Dendritic cell treated with granulocyte-macrophage colony-stimulating factor and Interleukin-4, amounts not matched to agents 40 ng/mL and 50 ng/mL, for 4 days (primary cell): Measurements from ENCODE around the gene JARID2.

ENCODE experiments used
- H3K27ac Mint-ChIP-seq: one replicate; pipeline ENCODE4 v1.8.0; 2022; ENCODE audit warnings: mild to moderate bottlenecking, mixed read lengths
- H3K27me3 Mint-ChIP-seq: one replicate; pipeline ENCODE4 v1.8.0; 2022; ENCODE audit warnings: mild to moderate bottlenecking, mixed read lengths
- H3K36me3 Mint-ChIP-seq: one replicate; pipeline ENCODE4 v1.8.0; 2022; ENCODE audit warnings: low read depth, mixed read lengths
- H3K4me1 Mint-ChIP-seq: one replicate; pipeline ENCODE4 v1.8.0; 2022; ENCODE audit warnings: low read depth, mixed read lengths
- H3K4me3 Mint-ChIP-seq: one replicate; pipeline ENCODE4 v1.8.0; 2022; ENCODE audit warnings: mild to moderate bottlenecking, moderate library complexity, mixed read lengths
- H3K9me3 Mint-ChIP-seq: one replicate; pipeline ENCODE4 v1.8.0; 2022; ENCODE audit warnings: mixed read lengths
- intact Hi-C: fragments of 100-400 bp; cut with micrococcal nuclease; formaldehyde crosslinking; loops from one replicate; pipeline ENCODE4 v1.15.0; 2022

JARID2 gene

DNA sequence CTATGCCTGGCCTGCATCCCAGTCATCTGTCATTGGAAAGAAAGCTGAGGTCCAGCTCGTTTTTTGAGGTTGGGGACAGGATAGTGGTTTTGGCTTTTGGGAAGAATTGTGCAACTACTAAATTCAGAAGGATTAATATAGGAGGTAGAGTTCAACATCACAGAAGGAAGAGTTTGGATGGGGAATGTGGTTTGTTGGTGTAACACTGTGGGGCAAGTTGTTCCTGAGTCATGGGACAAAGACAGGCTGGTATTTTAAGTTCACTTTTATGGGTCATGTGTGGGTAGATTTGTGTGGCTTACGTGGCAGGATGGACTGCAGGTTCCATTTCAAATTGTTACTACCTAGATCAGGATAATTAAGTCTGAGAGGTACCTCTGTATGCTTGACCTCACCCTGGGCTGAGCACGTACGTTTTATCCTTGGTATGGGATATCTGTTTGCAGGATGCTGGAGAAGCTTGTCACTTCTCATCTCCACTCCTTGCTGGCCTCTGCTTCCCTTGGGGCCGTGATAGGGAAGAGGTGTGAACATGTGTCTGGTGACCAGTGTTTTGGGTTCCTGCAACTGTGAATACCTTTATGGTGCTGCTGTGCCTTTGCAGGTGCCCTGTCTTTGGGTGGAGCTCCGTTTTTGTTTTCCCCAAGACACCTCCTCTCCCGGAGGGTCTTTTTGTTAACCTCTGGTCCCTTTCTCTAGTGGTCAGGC, 177.6 kb downstream of the JARID2 start:
- H3K27ac Mint-ChIP-seq, result no peak overlapping the region
- H3K36me3 Mint-ChIP-seq, result peaks cover 48% of the 10 kb centered on the region
- no peaks in the 10 kb centered on the region for H3K27me3 Mint-ChIP-seq
- H3K4me1 Mint-ChIP-seq, result peaks cover 79% of the 10 kb centered on the region
- H3K4me3 Mint-ChIP-seq, result no peak overlapping the region
- intact Hi-C loops, result no loop called here
- peaks cover 6% of the 10 kb centered on the region for H3K9me3 Mint-ChIP-seq

DNA sequence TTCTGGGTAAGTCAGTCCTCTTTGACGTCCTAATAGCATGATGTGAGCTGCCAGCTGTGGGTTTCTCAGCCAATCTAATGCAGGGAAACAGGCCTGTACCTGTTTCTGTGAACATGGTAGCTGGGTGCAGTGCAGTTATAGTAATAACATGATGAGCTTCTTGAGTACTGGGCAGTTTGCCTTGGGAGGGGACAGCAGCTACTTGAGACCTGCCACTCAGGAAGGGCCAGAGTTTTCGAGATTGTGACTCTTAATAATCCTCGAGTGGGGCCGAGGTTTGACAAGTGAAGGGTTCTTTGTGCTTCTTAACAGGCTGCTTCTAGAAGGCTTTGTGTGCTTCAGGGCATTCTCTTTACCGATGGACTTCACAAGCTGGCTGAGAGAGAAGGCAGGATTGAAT, 180.1 kb downstream of the JARID2 start:
- H3K4me1 Mint-ChIP-seq, result peaks cover 96% of the 10 kb centered on the region

DNA sequence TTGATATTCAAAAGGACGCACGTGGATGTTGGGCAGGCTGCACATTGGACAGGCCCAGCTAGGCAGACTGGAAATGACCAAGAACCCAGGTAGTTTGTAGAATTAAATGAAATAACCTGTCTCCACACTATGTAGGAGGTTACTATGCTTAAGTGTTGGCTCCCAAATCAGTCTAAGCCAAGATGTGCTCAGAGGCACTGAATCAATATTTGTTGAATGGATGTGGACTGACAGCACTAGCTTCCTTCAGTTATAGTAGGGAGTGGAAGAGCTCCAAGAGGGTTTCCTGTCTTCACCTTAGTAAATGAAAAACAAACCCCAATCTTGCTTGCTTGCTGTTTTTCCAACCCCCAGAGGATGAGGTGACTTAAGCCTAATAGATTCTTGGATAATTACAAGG, 180.5 kb downstream of the JARID2 start:
- H3K27ac Mint-ChIP-seq, result peak overlapping the region; percentile 77
- H3K27me3 Mint-ChIP-seq, result no peaks in the 10 kb centered on the region

More for the DNA sequence above, 180.1 kb downstream of the JARID2 start:
- Mint-ChIP-seq H3K27me3 (no peaks in the 10 kb centered on the region), H3K4me3 (no peak overlapping the region), H3K27ac (peak overlapping the region; percentile 77), H3K9me3 (no peaks in the 10 kb centered on the region), H3K36me3 (peaks cover 39% of the 10 kb centered on the region)
- intact Hi-C loops, result loop anchor here (2.0 kb wide), 1 partner anchor 15 kb away; no protein-coding TSS in a partner anchor

DNA sequence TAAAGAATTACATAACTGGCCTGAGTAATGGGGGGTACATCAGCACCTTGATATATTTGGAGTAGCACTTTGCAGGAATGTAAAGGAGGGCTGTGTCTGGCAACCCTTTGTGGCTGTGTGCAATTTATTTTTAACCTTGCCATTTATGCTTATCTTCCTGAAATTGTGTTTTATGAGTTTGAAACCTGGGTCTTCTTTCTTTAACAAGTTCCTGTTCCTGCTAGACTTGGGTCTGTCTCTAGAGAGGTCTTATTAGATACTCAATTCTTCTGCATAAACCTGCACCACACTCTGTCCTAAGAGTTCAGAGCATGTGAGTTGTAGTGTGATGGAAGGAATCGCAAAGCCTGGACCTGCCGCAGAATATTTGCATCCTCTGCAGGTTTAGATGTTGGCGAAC, 181.0 kb downstream of the JARID2 start:
- Mint-ChIP-seq H3K27ac (peak overlapping the region; percentile 77), H3K9me3 (no peaks in the 10 kb centered on the region), H3K4me3 (peak overlapping the region; percentile 5), H3K4me1 (peaks cover 95% of the 10 kb centered on the region), H3K27me3 (no peaks in the 10 kb centered on the region), H3K36me3 (peaks cover 39% of the 10 kb centered on the region)
- intact Hi-C loops, result loop anchor here (2.0 kb wide), 1 partner anchor 14 kb away; no protein-coding TSS in a partner anchor

More for the DNA sequence above, 180.5 kb downstream of the JARID2 start:
- peaks cover 97% of the 10 kb centered on the region for H3K4me1 Mint-ChIP-seq
- intact Hi-C loops, result loop anchor here (2.0 kb wide), 1 partner anchor 14 kb away; no protein-coding TSS in a partner anchor
- peaks cover 39% of the 10 kb centered on the region for H3K36me3 Mint-ChIP-seq
- H3K9me3 Mint-ChIP-seq, result no peaks in the 10 kb centered on the region
- no peak overlapping the region for H3K4me3 Mint-ChIP-seq

DNA sequence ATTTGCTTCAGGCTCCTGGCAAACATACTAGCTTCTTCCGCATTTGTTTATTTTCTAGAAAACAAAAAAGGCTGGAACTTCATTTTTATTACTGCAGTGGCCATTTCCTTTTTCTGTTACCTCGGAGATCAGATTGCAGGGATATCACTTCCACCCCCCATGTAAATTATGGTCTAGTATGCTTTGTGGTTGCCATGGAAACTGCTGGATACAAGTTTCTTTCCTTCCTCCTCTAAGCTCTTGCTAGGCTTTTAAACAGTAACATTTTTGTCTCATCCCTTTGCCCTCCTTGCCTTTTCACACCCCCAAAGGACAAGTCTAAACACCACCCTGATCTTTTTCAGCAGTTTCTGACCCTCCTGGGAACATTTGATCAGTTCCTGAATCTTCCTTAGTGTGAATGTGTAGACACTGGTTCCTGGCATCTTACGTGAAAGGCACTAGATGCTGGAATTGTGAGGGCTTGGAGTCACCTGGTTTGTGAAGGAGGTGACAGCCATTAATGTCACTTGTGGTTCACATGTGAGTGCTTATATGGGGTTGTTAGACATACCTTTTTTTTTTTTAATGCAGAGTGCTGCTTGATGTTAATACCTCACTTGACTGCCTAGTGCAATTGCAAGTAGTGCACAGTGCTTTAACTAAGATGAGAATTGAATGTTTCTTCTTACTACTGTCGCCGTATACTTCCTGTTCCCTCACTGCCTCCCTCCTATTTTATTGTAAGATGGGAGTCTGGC, 181.6 kb downstream of the JARID2 start:
- peaks cover 34% of the 10 kb centered on the region for H3K36me3 Mint-ChIP-seq
- intact Hi-C loops, result loop anchor here (2.0 kb wide), 1 partner anchor 13 kb away; no protein-coding TSS in a partner anchor
- H3K27ac Mint-ChIP-seq, result peak overlapping the region; percentile 77
- H3K4me1 Mint-ChIP-seq, result peaks cover 95% of the 10 kb centered on the region
- no peak overlapping the region for H3K4me3 Mint-ChIP-seq
- H3K27me3 Mint-ChIP-seq, result no peaks in the 10 kb centered on the region
- H3K9me3 Mint-ChIP-seq, result no peaks in the 10 kb centered on the region

DNA sequence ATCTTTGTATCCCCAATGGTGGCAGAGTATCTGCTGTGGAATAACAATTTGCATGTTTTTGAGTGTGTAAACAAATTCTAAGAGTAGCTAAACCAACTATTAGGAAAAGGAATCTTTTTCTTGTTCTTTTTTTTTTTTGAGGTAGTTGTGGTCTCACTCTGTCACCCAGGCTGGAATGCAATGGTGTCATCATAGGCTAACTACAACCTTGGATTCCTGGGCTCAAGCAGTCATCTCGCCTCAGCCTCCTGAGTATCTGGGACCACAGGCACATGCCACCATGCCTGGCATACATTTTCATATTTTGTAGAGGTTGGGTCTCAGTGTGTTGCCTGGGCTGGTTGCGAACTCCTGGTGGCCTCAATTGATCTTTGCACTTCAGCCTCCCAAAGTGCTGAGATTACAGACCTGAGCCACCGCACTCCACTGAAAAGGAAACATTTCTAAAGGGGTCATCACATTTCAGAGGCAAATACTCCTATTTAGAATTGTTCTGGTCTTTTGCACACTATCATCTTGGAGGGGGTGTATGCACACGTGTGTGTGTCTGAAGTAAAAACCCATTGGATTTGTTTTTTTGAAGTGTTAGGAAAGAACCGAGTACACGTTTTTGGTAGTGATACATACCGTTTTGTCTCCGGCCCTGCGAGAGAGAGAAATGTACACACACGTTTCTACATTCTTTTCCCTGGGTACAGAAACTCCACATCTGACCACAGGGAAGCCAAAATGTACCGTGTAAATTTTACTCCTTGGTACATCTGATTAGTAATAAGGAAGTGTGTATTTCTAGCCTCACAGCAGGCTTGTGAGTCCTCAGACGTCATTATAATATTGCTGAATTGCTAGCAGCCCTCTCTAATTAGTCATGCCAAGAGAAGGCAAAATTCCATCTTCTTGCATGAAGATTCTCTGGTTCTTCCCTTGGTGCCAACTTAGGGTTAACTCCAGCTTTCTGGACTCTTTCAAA, 183.6 kb downstream of the JARID2 start:
- peak overlapping the region; percentile 55 for H3K27ac Mint-ChIP-seq
- H3K27me3 Mint-ChIP-seq, result no peaks in the 10 kb centered on the region
- H3K36me3 Mint-ChIP-seq, result peaks cover 18% of the 10 kb centered on the region
- intact Hi-C loops, result no loop called here
- peaks cover 94% of the 10 kb centered on the region for H3K4me1 Mint-ChIP-seq
- H3K9me3 Mint-ChIP-seq, result no peaks in the 10 kb centered on the region
- no peak overlapping the region for H3K4me3 Mint-ChIP-seq

DNA sequence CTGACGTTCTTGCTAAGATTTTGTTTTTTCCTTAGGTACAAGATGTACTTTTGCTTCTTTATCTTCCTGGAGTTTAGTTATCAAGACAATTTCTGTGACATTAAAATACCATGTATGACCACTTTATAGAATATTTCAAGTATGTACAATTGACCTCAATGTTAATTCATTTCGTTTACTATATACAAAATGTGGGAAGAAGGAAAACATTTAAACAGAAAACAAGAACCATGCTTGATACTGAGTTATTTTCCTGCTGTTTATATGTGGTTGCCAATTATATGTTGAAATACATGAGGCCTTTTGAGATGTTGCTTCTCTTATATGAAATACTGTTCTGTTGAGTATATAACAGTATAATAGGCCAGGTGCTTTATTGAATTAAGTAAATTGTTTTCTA, 184.3 kb downstream of the JARID2 start:
- no peak overlapping the region for H3K4me3 Mint-ChIP-seq
- H3K27me3 Mint-ChIP-seq, result no peaks in the 10 kb centered on the region
- H3K4me1 Mint-ChIP-seq, result peaks cover 91% of the 10 kb centered on the region
- H3K9me3 Mint-ChIP-seq, result no peaks in the 10 kb centered on the region
- H3K36me3 Mint-ChIP-seq, result peaks cover 11% of the 10 kb centered on the region
- intact Hi-C loops, result no loop called here
- no peak overlapping the region for H3K27ac Mint-ChIP-seq

DNA sequence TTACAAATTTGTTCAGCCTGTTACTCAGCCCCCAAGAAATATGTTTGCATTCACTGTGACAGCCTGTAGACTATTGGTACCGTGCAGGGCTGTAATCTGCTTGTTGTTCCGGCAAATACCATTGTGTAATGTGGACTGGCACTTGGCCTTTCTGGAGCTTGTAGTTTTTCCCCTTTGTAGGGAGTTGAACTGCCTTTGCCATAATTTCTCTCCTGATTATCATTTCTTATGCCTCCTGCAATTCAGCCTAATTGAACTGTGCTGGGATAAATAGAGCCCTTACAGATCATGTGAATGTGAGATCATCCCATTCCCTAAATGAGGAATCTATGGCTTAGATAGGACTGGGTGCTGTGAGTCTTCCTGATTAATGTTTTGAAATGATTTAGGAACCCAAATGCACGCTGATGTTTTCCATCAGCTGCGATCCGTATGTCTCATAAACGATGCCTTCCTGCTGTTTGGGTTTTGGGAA, 185.1 kb downstream of the JARID2 start:
- no peaks in the 10 kb centered on the region for H3K27me3 Mint-ChIP-seq
- H3K4me3 Mint-ChIP-seq, result no peak overlapping the region

DNA sequence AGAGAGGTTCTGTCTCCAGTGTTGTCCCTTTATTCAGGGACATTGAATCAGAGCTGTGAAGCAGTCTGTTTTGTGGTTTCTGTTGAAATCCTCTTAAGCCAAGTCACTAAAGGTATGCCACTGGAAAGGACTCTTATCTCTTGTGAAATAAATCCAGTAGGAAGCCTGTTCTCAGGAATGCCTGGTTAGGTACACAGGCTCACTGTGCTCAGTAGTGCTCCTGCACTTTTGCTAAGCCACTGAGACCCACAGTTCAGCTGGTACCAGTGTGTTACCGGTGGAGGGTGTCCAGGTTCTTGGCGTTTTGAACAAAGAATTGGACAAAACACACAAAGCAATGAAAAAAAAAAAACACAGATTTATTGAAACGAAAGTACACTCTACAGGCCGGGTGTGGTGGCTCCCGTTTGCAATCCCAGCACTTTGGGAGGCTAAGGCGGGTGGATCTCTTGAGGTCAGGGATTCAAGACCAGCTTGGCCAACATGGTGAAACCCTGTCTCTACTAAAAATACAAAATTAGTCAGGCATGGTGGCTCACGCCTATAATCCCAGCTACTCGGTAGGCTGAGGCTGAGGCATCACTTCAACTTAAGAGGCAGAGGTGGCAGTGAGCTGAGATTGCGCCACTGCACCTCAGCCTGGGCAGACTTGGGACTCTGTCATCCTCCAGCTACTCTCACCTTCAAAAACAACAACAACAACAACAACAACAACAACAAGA, 186.1 kb downstream of the JARID2 start:
- intact Hi-C loops, result no loop called here
- Mint-ChIP-seq H3K4me1 (peaks cover 85% of the 10 kb centered on the region), H3K36me3 (no peaks in the 10 kb centered on the region), H3K27ac (peak overlapping the region; percentile 25), H3K4me3 (no peak overlapping the region), H3K9me3 (no peaks in the 10 kb centered on the region), H3K27me3 (no peaks in the 10 kb centered on the region)

More for the DNA sequence above, 185.1 kb downstream of the JARID2 start:
- peak overlapping the region; percentile 25 for H3K27ac Mint-ChIP-seq
- peaks cover 3% of the 10 kb centered on the region for H3K36me3 Mint-ChIP-seq
- intact Hi-C loops, result no loop called here
- H3K9me3 Mint-ChIP-seq, result no peaks in the 10 kb centered on the region
- peaks cover 85% of the 10 kb centered on the region for H3K4me1 Mint-ChIP-seq

DNA sequence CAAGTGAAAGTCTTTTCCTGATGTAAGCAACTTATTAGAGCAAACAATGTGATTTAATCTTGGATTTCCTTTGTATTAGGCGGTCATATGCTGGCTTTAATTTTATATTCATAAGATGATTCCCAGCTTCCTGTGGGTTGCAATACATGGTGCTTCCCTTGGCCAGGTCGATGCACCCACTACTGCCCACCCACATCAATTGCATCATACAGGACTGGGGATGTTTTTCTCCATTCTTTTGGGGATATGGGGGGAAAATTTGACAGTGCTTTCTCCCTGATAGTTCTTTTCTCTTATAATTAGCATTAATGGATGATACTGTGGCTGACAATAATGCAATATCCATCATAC, 187.6 kb downstream of the JARID2 start:
- H3K36me3 Mint-ChIP-seq, result peaks cover 10% of the 10 kb centered on the region
- H3K27ac Mint-ChIP-seq, result peak overlapping the region; percentile 37
- no peaks in the 10 kb centered on the region for H3K27me3 Mint-ChIP-seq
- peaks cover 85% of the 10 kb centered on the region for H3K4me1 Mint-ChIP-seq
- no peak overlapping the region for H3K4me3 Mint-ChIP-seq
- H3K9me3 Mint-ChIP-seq, result no peaks in the 10 kb centered on the region
- intact Hi-C loops, result no loop called here

DNA sequence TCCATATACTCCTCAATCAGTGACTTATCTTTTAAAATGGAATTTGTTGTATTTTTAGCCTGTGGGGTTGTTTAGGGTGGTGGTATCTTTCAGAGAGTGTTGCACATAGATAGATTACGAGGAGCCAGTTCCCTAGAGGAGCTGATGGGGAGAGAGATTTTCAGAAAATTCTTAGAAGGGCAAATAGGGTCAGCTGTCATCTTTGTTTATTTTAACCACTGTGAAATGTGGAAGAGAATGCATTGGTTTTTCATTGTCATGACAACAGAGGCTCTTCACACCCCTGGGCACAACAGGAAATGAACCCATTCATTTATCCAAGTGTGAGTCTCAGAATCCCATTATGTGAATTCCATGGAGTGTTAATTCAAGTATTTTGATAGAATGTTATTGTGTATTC, 188.4 kb downstream of the JARID2 start:
- intact Hi-C loops, result no loop called here

DNA sequence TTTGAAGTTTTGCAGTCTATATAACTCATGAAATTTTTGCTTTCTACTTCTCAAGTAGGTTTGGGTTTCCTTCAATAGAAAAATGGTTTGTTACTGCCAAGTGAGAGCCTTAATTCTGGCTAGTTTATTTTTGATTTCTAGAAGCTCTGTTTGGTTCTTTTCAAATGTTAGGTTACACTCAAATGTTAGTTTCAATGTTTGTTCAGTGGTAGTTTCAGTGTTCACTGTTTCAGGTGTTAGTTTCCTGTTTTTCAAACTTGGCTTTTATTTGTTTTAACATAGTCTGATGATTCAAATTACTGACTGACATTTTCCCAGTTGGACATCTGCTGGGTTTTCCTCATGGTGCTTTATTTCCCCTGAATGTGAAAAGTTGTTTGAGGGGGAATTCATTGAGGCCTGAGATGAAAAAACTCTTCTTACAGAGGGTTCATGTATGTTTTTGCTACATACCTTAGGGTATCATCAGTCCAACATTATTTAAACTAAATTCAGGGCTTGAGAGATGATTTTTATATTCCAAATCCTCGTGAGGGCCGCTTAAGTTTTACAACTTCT, 189.0 kb downstream of the JARID2 start:
- intact Hi-C loops, result loop anchor here (5.0 kb wide), 1 partner anchor 33 kb away; no protein-coding TSS in a partner anchor
- Mint-ChIP-seq H3K27ac (no peak overlapping the region), H3K4me3 (no peak overlapping the region), H3K9me3 (no peaks in the 10 kb centered on the region), H3K4me1 (peaks cover 85% of the 10 kb centered on the region), H3K36me3 (peaks cover 10% of the 10 kb centered on the region), H3K27me3 (no peaks in the 10 kb centered on the region)

More for the DNA sequence above, 188.4 kb downstream of the JARID2 start:
- peaks cover 85% of the 10 kb centered on the region for H3K4me1 Mint-ChIP-seq
- no peaks in the 10 kb centered on the region for H3K9me3 Mint-ChIP-seq
- no peak overlapping the region for H3K27ac Mint-ChIP-seq
- peaks cover 10% of the 10 kb centered on the region for H3K36me3 Mint-ChIP-seq
- H3K27me3 Mint-ChIP-seq, result no peaks in the 10 kb centered on the region
- no peak overlapping the region for H3K4me3 Mint-ChIP-seq

DNA sequence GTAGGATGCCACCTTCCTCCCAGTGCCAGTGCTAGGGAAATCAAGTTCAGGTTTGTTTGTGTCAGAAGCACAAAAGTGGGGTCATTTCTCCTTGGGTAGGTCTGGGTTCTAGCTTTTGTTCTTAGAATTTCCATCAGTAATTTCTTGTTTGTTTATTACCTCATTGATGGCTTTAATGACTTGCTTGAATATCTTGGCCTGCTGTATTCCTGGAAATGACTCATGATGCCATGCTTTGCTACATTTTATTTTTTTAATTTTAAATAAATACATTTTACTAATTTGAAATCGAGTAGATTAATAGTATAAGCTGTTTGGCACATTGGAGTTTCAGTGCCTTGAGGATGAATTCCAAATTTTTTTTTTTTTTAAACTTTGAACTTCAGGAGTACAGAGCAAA, 189.6 kb downstream of the JARID2 start:
- Mint-ChIP-seq H3K27ac (no peak overlapping the region), H3K27me3 (no peaks in the 10 kb centered on the region), H3K9me3 (no peaks in the 10 kb centered on the region), H3K36me3 (peaks cover 10% of the 10 kb centered on the region), H3K4me1 (peaks cover 84% of the 10 kb centered on the region), H3K4me3 (no peak overlapping the region)
- intact Hi-C loops, result loop anchor here (5.0 kb wide), 1 partner anchor 33 kb away; no protein-coding TSS in a partner anchor
